ENCODE data around the gene KRT74. TPM values are rescaled to one million over a fixed set of nuclear protein-coding genes. Genes with fewer than 3 reads are reported as not detected.

Gene KRT74
- total RNA-seq, 1 experiment from 2014 or later = not detected

DNA sequence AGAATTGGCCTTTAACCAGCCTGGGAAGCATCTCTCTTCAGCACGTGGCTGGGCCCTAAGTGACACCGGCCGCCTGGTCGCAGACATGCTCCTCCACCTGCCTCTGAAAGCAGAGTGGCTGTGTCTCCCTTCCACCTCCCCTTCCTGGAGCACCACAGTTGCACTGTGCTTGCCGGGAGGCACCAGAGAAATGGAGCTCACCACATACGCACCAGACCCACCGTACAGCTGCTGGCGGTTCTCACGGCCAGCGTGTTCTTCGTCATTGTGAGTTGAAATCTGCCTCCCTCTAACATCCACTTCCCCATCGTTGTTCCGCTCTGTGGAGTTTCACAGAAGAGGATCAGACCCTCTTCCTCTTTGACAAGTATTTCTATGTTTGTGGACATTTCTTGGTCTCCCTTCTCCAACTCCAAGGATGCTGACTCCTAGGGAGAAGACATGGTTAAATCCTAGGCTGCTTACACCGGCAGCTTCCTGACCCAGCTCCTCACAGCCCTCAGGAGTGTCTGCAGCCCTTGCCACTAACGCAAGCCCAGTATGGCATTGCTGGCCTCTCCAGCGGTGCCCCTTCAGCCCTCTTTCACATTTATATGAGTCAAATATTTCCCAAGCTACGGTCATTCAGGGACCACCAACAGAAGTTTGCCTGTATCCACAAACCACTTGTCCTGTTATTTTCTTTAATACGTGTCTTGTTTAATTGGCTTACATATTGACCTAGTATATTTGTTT is 41.9 kb downstream of the KRT74 start:
- no peaks in the 10 kb centered on the region for H3K9me3 ChIP-seq (ENCODE audit: control insufficient read depth, insufficient read depth, low read depth, low read length)
- H3K4me1 ChIP-seq (ENCODE audit: control insufficient read depth, insufficient read depth, low read length) = no peaks in the 10 kb centered on the region
- ChIA-PET POLR2A (no interaction called here), CTCF (interaction anchor here (1.3 kb wide), 1 partner anchor 334 kb away, joined by 3 read pairs; no protein-coding TSS in a partner anchor)
- H3K4me3 ChIP-seq (ENCODE audit: low read depth in 2 of 2, low read length in 2 of 2) = no peak overlapping the region
- no peaks in the 10 kb centered on the region for H3K36me3 ChIP-seq (ENCODE audit: control insufficient read depth, insufficient read depth, low read length)
- TF ChIP-seq SIN3A (IDR thresholded peaks at IDR 0.05; ENCODE audit: borderline replicate concordance, insufficient read depth, low read depth, low read length) (no peak), TCF7L2 (IDR thresholded peaks at IDR 0.05; ENCODE audit: low read depth, low read length) (no peak), POLR2AphosphoS5 (IDR thresholded peaks at IDR 0.05; ENCODE audit: low read depth, low read length) (no peak)
- TF ChIP-seq, protein P1, sequence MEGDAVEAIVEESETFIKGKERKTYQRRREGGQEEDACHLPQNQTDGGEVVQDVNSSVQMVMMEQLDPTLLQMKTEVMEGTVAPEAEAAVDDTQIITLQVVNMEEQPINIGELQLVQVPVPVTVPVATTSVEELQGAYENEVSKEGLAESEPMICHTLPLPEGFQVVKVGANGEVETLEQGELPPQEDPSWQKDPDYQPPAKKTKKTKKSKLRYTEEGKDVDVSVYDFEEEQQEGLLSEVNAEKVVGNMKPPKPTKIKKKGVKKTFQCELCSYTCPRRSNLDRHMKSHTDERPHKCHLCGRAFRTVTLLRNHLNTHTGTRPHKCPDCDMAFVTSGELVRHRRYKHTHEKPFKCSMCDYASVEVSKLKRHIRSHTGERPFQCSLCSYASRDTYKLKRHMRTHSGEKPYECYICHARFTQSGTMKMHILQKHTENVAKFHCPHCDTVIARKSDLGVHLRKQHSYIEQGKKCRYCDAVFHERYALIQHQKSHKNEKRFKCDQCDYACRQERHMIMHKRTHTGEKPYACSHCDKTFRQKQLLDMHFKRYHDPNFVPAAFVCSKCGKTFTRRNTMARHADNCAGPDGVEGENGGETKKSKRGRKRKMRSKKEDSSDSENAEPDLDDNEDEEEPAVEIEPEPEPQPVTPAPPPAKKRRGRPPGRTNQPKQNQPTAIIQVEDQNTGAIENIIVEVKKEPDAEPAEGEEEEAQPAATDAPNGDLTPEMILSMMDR (IDR thresholded peaks at IDR 0.05) = no peak
- TF ChIP-seq, protein P2, sequence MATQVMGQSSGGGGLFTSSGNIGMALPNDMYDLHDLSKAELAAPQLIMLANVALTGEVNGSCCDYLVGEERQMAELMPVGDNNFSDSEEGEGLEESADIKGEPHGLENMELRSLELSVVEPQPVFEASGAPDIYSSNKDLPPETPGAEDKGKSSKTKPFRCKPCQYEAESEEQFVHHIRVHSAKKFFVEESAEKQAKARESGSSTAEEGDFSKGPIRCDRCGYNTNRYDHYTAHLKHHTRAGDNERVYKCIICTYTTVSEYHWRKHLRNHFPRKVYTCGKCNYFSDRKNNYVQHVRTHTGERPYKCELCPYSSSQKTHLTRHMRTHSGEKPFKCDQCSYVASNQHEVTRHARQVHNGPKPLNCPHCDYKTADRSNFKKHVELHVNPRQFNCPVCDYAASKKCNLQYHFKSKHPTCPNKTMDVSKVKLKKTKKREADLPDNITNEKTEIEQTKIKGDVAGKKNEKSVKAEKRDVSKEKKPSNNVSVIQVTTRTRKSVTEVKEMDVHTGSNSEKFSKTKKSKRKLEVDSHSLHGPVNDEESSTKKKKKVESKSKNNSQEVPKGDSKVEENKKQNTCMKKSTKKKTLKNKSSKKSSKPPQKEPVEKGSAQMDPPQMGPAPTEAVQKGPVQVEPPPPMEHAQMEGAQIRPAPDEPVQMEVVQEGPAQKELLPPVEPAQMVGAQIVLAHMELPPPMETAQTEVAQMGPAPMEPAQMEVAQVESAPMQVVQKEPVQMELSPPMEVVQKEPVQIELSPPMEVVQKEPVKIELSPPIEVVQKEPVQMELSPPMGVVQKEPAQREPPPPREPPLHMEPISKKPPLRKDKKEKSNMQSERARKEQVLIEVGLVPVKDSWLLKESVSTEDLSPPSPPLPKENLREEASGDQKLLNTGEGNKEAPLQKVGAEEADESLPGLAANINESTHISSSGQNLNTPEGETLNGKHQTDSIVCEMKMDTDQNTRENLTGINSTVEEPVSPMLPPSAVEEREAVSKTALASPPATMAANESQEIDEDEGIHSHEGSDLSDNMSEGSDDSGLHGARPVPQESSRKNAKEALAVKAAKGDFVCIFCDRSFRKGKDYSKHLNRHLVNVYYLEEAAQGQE (IDR thresholded peaks at IDR 0.05; ENCODE audit: insufficient read depth in 1 of 2, low read depth in 2 of 2, low read length in 1 of 2) = no peak
- H3K27ac ChIP-seq (ENCODE audit: low read length) = no peak overlapping the region
- DNase-seq (ENCODE audit: low read depth, low spot score) = no peak
- no peak for ATAC-seq
- in situ Hi-C loops (cut with HindIII; ENCODE audit: low pct_unique_long_range_greater_than_20kb, low sequenced_read_pairs) (no loop called here), intact Hi-C loops (cut with micrococcal nuclease; ENCODE audit: unreplicated experiment) (no loop called here)
- H3K27me3 ChIP-seq (ENCODE audit: control insufficient read depth, insufficient read depth, low read length) = no peaks in the 10 kb centered on the region
- BruUV-seq (replicated peaks) = no TSS peak

DNA sequence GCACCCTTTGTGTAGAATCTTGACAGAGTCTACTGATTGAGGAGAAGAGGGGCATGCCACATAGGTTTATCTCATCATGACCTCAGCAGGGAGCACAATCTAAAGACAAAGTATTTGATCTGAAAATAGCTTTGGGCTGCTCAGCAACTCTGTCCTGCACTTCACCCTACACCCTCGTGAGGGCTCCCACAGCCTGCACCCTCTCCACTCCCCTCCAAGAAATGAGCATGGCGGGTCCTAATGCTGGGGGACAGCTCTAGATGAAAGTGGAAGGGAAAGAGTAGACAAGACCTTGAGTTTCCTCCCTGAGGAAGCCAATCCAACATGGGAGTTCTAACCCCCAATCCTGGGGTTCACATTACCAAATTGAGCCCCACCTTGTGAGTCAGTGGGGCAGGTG is 42.7 kb downstream of the KRT74 start:
- ATAC-seq = no peak
- ChIA-PET CTCF (interaction anchor here (1.3 kb wide), 1 partner anchor 335 kb away, joined by 3 read pairs; no protein-coding TSS in a partner anchor), POLR2A (no interaction called here)
- DNase-seq (ENCODE audit: low read depth, low spot score) = no peak
- Histone ChIP-seq H3K4me1 (ENCODE audit: control insufficient read depth, insufficient read depth, low read length) (no peaks in the 10 kb centered on the region), H3K27ac (ENCODE audit: low read length) (no peak overlapping the region), H3K4me3 (ENCODE audit: low read depth in 2 of 2, low read length in 2 of 2) (no peak overlapping the region), H3K9me3 (ENCODE audit: control insufficient read depth, insufficient read depth, low read depth, low read length) (no peaks in the 10 kb centered on the region), H3K27me3 (ENCODE audit: control insufficient read depth, insufficient read depth, low read length) (no peaks in the 10 kb centered on the region), H3K36me3 (ENCODE audit: control insufficient read depth, insufficient read depth, low read length) (no peaks in the 10 kb centered on the region)
- TF ChIP-seq TCF7L2 (IDR thresholded peaks at IDR 0.05; ENCODE audit: low read depth, low read length) (no peak), POLR2AphosphoS5 (IDR thresholded peaks at IDR 0.05; ENCODE audit: low read depth, low read length) (no peak), SIN3A (IDR thresholded peaks at IDR 0.05; ENCODE audit: borderline replicate concordance, insufficient read depth, low read depth, low read length) (no peak)
- TF ChIP-seq, protein P1 (IDR thresholded peaks at IDR 0.05) = no peak
- TF ChIP-seq, protein P2 (IDR thresholded peaks at IDR 0.05; ENCODE audit: insufficient read depth in 1 of 2, low read depth in 2 of 2, low read length in 1 of 2) = no peak
- intact Hi-C loops (cut with micrococcal nuclease; ENCODE audit: unreplicated experiment) (no loop called here), in situ Hi-C loops (cut with HindIII; ENCODE audit: low pct_unique_long_range_greater_than_20kb, low sequenced_read_pairs) (no loop called here)
- no TSS peak for BruUV-seq (replicated peaks)
